Ovary (tissue), 9 donors: Measurements from ENCODE around the gene EPHB1. TPM values are rescaled to one million over a fixed set of nuclear protein-coding genes. Genes with fewer than 3 reads are reported as not detected.

Experiments used
- DNase-seq, 5 donors: peaks; one replicate each; pipeline ENCODE4 v3.0.0-alpha.2; 2019 to 2020
- H3K27ac ChIP-seq, 2 donors: fragments of 200-600 bp; one replicate each; pipeline versions ENCODE4 v1.5.1 to v1.8.0; 2019 to 2022
- H3K27me3 ChIP-seq: fragments of 200-600 bp; one replicate; pipeline ENCODE4 v1.8.0; 2022
- H3K36me3 ChIP-seq: fragments of 200-600 bp; sonication (generic); one replicate; pipeline ENCODE4 v1.5.1; 2019
- H3K4me1 ChIP-seq: one replicate; pipeline ENCODE4 v1.8.1; 2013; ENCODE audit warnings: mild to moderate bottlenecking, moderate library complexity; ENCODE audit not compliant: insufficient read depth
- H3K4me3 ChIP-seq: fragments of 200-600 bp; sonication (generic); one replicate; pipeline ENCODE4 v1.5.1; 2017
- H3K9me3 ChIP-seq, 2 donors: fragments of 200-600 bp in 1 of 2; sonication (generic) in 1 of 2; one replicate each; pipeline versions ENCODE4 v1.5.1 to v1.8.1; 2013 to 2019; ENCODE audit warnings: mild to moderate bottlenecking in 1 of 2, moderate library complexity in 1 of 2
- CTCF ChIP-seq, 3 donors: fragments of 450-650 bp in 2 of 3; fragments of 200-600 bp in 1 of 3; IDR thresholded peaks; one replicate each; pipeline versions ENCODE4 v1.5.1 to v1.8.0; 2016 to 2022; ENCODE audit warnings: antibody characterized with exemption in 3 of 3, mild to moderate bottlenecking in 1 of 3
- EP300 ChIP-seq: sonication (generic); formaldehyde crosslinking; IDR thresholded peaks from one replicate; pipeline ENCODE4 v1.6.1; 2017; ENCODE audit warnings: antibody characterized with exemption
- POLR2A ChIP-seq: fragments of 450-650 bp; IDR thresholded peaks from one replicate; pipeline ENCODE4 v1.6.1; 2017; ENCODE audit warnings: antibody characterized with exemption, mild to moderate bottlenecking, moderate library complexity
- WGBS, 3 donors: extraction: QIAGEN DNeasy Blood & Tissue Kit in 1 of 3; methylation state at CpG; one replicate each; pipeline versions ENCODE4 v1.1.5 to v1.1.7; 2013 to 2017; 5-methylcytosine and 5-hydroxymethylcytosine counted together
- intact Hi-C, 4 donors: fragments of 100-400 bp; cut with DNase I; formaldehyde crosslinking; loops; one replicate each; pipeline versions ENCODE4 v1.11.0 to v1.15.1; 2022 to 2023
- polyA plus RNA-seq, 2 donors: library from polyadenylated mRNA; stranded (reverse); fragments of 200-250 nt in 1 of 2; fragments of 350-450 nt in 1 of 2; fragmentation: Illumina TruSeq in 1 of 2; extraction: RNeasy Lipid Tissue Mini Kit (QIAGEN cat#74804) in 1 of 2; gene quantifications; one replicate each; pipeline ENCODE4 v1.2.3, GENCODE V29; 2013 to 2014
- total RNA-seq, 7 donors: library from RNA; depleted of rRNA in 2 of 7; stranded (reverse); fragments of >200 nt in 2 of 7; fragmentation: NEBNext Ultra II Directional in 3 of 7; extraction: Animal tissue kit (Norgen Biotek cat#: 25700) in 3 of 7; gene quantifications; one replicate each; pipeline versions ENCODE4 v1.1.0 to v1.2.4, GENCODE V29; 2016 to 2023
- donor health status: DM: no; HTN: no; CAD: no; lungs with moderate emphysema.
- donor health status: DM: no; HTN: no; CAD: no.
- donor health status: Bipolar disorder and iron deficiency.
- donor health status: DM: yes; HTN: yes; CAD: no.
- donor health status: DM: no; HTN: no; CAD: no.
- donor health status: DM: yes; HTN: yes; CAD: no.

EPHB1 gene
- total and polyA plus RNA-seq, 9 donors, result 0.25 to 2.7 (median 1.0) TPM

- WGBS, 3 donors, result 84 to 85% (median 85%) methylated on average over 4 of the region's 4 CpGs
Measured at GRCh38 chr3:135262441-135262840, 467.4 kb downstream of the EPHB1 start.

GRCh38 chr3:135263331-135263730, 468.3 kb downstream of the EPHB1 start:
- WGBS, 3 donors, result 75 to 85% (median 80%) methylated on average over 3 of the region's 3 CpGs
- Histone ChIP-seq H3K27ac (no peak overlapping the region), H3K27me3 (no peaks in the 10 kb centered on the region), H3K4me1 (no peaks in the 10 kb centered on the region), H3K9me3 (no peaks in the 10 kb centered on the region), H3K36me3 (no peaks in the 10 kb centered on the region), H3K4me3 (no peak overlapping the region)
- no peak for TF ChIP-seq CTCF (IDR thresholded peaks at IDR 0.05)
- no peak for TF ChIP-seq EP300
- TF ChIP-seq POLR2A, result no peak
- DNase-seq, result no peak
- intact Hi-C loops, result no loop called here

More at GRCh38 chr3:135262441-135262840, 467.4 kb downstream of the EPHB1 start:
- DNase-seq, result no peak
- TF ChIP-seq POLR2A (no peak), EP300 (no peak), CTCF (IDR thresholded peaks at IDR 0.05) (no peak)
- Histone ChIP-seq H3K27ac (no peak overlapping the region), H3K27me3 (no peaks in the 10 kb centered on the region), H3K4me1 (no peaks in the 10 kb centered on the region), H3K36me3 (no peaks in the 10 kb centered on the region), H3K9me3 (no peaks in the 10 kb centered on the region), H3K4me3 (no peak overlapping the region)
- intact Hi-C loops, result no loop called here

- H3K9me3 ChIP-seq, result no peaks in the 10 kb centered on the region
- WGBS, 3 donors, result 73 to 75% (median 74%) methylated on average over 6 of the region's 6 CpGs
Measured at GRCh38 chr3:135267487-135267886, 472.4 kb downstream of the EPHB1 start.

GRCh38 chr3:135268941-135269532, 474.0 kb downstream of the EPHB1 start:
- WGBS, 3 donors, result 71 to 80% (median 71%) methylated on average over 2 of the region's 2 CpGs
- H3K9me3 ChIP-seq, result no peaks in the 10 kb centered on the region
- peaks cover 11% of the 10 kb centered on the region for H3K4me1 ChIP-seq
- no peaks in the 10 kb centered on the region for H3K36me3 ChIP-seq
- TF ChIP-seq POLR2A (no peak), EP300 (no peak), CTCF (IDR thresholded peaks at IDR 0.05) (no peak)
- H3K27me3 ChIP-seq, result no peaks in the 10 kb centered on the region
- no peak overlapping the region for H3K4me3 ChIP-seq
- intact Hi-C loops, result no loop called here
- DNase-seq, result no peak
- no peak overlapping the region for H3K27ac ChIP-seq

More at GRCh38 chr3:135267487-135267886, 472.4 kb downstream of the EPHB1 start:
- TF ChIP-seq CTCF (IDR thresholded peaks at IDR 0.05), result no peak
- TF ChIP-seq POLR2A, result no peak
- TF ChIP-seq EP300, result no peak
- no peak for DNase-seq
- Histone ChIP-seq H3K36me3 (no peaks in the 10 kb centered on the region), H3K4me1 (peaks cover 6% of the 10 kb centered on the region), H3K4me3 (no peak overlapping the region), H3K27ac (no peak overlapping the region), H3K27me3 (no peaks in the 10 kb centered on the region)
- intact Hi-C loops, result no loop called here
